ENCODE measurements around the gene BLVRB.
A peak's percentile ranks its signal among the peaks of the same experiment; 100 is the strongest.
"Not testable (repeated sequence)": the region's sequence is repeated elsewhere in the genome, so short reads cannot be mapped to it uniquely, and the experiment has no call there.

The BLVRB gene

DNA sequence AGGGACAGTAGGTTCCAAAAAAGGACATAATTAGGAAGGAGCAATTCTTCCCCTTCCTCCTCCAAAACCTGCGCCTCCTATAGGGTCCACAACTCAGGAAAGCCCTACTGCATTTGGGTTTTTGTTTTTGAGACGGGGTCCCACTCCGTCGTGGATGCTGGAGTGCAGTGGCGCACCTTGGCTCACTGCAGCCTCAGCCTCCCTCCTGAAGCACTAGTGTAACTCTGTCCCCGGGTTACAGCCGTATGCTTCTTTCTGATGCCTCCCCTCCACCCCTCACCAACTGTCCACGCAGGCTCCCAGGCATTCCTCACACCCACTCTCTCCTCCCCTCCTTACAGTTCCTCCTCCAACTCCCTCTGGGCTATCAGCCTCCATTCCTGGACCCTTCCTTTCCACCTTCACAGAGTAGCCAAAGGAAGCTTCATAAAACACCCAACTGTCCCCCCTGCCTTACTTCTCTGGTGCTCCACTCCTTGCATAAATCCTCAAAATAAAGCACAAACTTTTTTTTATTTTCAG, 19.2 kb downstream of the BLVRB start:
- DNase-seq = no peak

DNA sequence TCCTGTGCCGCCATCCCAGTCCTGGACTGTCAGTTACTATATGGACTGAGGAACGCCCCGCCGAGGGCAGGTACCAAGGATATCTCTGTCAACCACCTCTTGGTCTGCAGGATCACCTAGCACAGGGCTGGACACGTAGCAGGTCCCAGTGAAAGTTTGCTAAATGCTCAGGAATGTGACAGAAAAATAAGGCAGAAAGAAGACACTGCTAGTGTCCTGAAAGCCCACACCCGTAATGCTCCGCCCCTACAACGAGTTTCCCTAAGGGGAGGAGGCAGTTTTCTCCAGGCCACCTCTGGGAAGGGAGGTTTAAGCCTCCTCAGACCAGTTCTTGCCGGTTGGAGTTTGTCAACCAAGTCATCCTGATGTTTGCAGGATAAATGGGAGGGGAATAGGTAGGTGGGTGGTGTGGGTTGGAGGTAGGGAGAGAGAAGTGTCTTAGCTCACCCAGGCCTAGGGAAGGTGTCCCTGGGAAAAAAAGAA, 19.7 kb downstream of the BLVRB start:
- DNase-seq = no peak

DNA sequence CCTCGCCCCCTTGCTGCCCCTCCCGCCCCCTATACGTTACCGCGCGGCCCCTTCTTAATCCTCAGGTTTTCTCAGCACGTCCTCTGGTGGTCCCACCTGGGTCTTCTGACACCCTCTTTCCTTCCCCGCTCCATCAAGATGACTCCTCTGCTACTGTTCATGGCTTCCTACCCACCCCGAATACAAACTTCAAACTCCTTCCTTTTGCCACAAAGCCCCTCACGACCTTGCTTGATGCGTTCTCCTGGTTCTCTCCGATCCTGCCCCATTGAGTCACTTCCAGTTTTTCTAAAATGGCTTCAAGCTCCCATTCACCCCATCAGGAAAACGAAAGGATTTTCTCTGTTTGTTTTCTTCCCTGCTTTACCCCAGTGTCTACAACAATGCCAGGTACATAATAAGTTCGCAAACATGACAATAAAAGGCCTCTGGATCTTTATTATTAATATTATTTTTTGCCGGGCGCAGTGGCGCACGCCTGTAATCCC, 20.7 kb downstream of the BLVRB start:
- no peak for DNase-seq

DNA sequence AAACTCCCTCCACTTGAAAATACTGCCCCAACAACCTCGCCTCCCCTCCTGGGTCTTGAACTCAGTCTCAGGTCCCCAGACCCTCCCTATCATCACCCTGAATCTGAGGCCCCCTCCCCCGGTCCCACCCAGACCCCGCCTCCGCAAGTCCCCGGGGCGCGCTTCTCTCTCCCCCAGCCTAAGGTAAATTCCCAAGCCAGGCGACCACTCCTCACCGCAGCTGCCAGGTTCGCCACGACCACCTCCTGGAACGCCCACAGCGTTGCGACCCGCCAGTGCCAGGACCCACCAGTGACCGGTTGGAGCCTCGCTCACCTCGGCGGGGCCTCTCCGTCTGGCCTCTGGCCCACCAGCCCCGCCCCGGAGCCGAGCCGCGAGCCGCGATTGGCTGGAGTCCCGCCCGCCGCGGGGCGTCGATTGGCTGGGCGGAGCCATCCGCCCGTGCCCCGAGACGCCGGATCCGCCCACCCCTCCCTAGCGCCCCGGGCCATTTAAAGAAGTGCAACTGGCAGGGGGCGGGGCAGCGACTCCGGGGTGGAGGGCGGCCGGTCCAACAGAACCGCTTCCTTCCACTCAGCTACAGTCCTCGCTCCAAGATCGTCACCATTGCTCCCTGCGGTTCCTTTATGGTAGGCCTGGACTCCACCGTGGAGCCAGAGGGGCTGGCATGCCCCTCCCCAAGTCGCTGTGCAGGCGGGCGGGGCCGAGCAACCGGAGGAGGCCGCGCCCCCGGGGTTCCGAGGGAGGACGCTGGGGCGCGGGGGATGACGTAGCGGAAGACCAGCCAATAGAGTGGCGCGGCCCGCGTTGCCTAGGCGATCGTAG, 21.3 kb downstream of the BLVRB start, which contains the start of gene SERTAD3:
SERTAD3 (minus strand) TSS at position 336 of the 825 bp plus-strand sequence. CDS start 2,255 bp downstream, outside the sequence.
- DNase-seq = peak; percentile 94

DNA sequence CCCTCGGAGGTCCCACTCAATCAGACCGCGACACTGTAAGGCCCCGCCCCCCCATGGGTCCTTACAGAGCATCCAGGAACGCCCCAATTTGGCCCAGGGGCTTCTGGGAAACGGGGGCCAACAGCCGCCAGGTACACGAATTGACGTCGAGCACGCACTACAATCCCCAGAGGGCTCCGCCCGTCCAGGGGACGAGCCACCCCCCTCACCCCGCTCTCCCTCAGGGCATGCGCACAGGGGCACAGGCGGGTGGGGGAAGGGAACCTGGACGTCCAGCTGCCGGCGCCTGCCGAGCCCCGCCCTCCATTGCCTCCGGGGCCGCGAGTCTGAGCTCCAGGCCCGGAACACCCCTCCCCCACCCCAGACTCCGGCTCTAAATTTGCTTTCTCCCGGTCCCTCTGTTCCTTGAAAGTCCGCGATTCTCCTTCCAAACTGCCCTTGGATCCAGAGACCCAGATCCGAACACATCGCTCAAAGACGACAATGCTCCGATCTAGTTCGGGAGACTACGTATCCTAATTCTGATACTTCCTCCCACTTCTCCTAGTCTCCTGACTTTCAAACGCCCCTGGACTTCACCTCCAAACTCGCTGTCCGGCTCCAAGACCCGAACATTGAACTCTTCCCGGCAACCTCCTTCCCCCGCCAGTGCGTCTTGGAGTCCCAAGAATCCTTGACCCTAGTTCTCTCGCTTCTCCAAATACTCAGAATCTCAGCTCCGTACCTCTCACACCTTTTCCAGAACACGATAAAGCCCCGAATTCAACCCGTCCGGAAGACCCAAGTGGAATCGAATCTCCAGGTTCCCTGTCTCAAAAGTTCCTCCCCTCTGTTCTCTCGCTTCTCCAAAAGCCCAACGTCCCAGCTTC, 22.2 kb downstream of the BLVRB start:
- peak; percentile 92 for DNase-seq

- no peak for DNase-seq
These were observed 23.0 kb downstream of the BLVRB start for GRCh38 chr19:40442328-40443130.

DNA sequence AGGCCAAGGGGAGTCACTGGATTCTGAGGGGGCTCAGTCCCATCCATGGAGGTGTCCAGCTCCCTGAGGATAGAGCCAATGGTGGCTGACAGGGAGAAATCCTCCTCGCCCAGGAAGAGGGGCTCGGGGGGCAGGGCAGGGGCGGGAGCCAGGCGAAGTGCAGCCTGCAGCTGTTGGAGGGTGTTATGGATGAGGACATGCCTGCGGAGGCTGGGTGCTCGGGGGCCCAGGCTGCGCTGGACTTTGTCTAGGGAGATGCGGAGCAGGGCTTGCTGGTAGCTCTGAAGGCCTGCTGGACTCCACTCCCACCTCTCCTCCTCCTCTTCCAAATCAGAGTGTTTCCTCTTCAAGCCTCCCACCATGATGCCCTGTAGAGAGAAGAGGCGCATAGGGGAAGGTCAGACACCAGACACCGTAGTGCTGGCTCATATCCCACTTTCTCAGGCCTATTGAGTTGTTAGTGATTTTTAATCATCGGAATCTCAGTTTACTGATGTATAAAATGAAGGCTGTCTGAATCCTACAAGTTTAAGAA, 23.8 kb downstream of the BLVRB start:
- DNase-seq = no peak

GRCh38 chr19:40438284-40438683, 27.3 kb downstream of the BLVRB start:
- no peak for DNase-seq

GRCh38 chr19:40433391-40434216, 31.9 kb downstream of the BLVRB start:
- peak; percentile 86 for DNase-seq

DNA sequence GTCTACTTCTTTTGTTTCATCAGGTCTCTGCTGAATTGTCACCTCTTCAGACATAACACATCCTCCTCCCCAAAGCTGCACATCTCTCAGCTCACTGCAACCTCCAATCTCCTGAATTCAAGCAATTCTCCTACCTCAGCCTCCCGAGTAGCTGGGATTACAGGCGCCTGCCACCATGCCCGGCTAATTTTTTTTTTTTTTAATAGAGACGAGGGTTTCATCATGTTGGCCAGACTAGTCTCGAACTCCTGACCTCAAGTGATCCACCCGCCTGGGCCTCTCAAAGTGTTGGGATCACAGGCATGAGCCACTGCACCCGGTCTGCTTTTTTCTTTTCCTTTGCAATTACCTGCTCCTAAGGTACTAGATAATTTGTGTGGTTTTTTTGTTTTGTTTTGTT, 32.8 kb downstream of the BLVRB start:
- DNase-seq = not testable (repeated sequence)

DNA sequence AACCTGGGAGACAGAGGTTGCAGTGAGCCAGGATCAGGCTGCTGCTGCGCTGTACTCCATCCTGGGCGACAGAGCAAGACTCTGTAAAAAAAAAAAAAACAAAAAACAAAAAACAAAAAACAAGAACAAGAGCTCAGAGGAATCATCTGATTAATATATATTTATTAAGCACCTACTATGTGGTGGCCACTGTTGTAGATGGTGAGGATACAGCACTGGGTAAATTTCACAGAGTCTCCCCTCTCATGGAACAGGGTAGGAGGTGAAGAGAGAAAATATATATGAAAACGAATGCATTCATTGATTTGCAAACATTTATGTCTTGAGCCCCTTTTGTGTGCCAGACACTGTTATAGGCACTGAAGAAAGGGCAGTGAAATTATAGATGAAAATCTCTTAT, 33.8 kb downstream of the BLVRB start:
- no peak for DNase-seq

DNA sequence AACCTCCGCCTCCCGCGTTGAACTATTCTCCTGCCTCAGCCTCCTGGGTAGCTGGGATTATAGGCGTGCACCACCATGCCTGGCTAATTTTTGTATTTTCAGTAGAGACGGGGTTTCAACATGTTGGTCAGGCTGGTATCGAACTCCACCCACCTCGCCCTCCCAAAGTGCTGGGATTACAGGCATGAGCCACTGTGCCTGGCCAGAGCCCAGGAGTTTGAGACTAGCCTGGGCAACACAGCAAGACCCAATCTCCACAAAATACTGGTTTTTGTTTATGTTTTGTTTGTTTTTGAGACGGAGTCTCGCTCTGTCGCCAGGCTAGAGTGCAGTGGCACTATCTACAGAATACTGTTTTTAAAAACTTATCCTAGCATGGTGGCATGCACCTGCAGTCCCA, 35.3 kb downstream of the BLVRB start:
- DNase-seq = not testable (repeated sequence)

- not testable (repeated sequence) for DNase-seq
These were observed 37.3 kb downstream of the BLVRB start for GRCh38 chr19:40428197-40428596.

- peak; percentile 98 for DNase-seq
These were observed 39.9 kb downstream of the BLVRB start, which contains the start of gene SERTAD1 for GRCh38 chr19:40425450-40426287. TSS of gene SERTAD1 (minus strand) at chr19:40425992. CDS start at chr19:40423546, 2,446 bp downstream.

- DNase-seq = no peak
These were observed 40.7 kb downstream of the BLVRB start for GRCh38 chr19:40424637-40425449.

DNA sequence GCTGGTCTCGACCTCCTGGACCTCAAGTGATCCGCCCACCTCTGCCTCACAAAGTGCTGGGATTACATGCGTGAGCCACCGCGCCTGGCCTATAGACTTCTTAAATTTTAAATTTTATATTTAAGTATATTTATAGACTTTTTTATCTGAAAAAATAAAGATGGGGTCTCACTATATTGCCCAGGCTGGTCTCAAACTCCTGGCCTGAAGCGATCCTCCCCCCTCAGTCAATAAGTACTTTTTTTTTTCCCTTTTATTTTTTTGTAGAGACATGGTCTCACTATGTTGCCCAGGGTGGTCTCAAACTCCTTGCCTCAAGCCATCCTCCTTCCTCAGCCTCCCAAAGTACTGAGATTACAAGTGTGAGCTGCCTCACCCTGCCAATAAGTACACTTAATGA, 41.6 kb downstream of the BLVRB start:
- DNase-seq = no peak

DNA sequence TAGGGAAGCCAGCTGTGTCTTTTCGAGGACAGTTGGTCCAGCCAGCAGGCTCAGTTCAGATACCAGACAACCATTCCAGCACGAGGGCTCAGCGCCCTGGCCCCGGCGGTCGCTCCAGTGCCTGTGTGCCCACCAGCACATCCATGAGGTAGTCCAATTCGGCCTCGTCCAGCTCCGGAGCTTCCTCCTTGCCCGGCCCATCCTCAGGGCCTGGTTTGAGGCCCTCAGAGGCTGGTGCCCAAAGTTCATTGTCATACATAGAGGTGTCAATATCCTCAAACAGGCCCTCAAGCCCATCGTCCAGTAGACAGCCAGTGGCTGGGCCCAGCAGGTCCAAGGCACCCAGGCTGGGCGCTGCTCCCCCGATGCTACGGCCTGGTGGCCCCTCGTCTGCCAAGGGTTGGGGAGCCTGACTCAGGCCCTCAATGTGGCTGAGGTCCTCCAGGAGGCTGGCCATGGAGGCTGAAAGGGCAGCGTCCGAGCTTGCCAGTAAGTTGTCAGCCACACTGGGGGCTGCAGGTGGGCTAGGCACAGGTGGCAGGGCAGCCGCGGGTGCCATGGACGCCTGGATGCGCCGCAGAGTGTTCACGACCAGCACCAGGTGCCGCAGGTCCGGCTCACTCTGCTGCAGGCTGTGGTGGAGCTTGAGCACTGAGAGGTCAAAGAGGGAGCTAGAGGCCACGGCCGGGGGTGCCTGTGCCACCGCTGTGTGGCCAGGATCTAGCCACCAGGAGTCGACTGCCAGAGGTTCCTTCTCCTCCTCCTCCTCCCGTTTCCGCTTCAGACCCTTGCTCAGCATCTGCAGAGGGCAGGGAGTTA, 42.6 kb downstream of the BLVRB start:
- DNase-seq = no peak
